Hepatocyte (in vitro differentiated cells): ENCODE data around the gene CDH15. TPM values are rescaled to one million over a fixed set of nuclear protein-coding genes. Genes with fewer than 3 reads are reported as not detected.

Experiments
- DNase-seq: peaks from one replicate; pipeline ENCODE4 v3.0.0-alpha.2; 2016; ENCODE audit warnings: low spot score
- H2AFZ ChIP-seq: fragments of 200-600 bp; sonication (generic); 2 replicates; pipeline ENCODE4 v1.6.0; 2016; ENCODE audit warnings: antibody characterized with exemption, mild to moderate bottlenecking
- H3K27ac ChIP-seq: fragments of 200-600 bp; sonication (generic); 2 replicates; pipeline ENCODE4 v1.5.1; 2016; ENCODE audit warnings: mild to moderate bottlenecking
- H3K27me3 ChIP-seq: fragments of 200-600 bp; sonication (generic); 2 replicates; pipeline ENCODE4 v1.6.1; 2016
- H3K36me3 ChIP-seq: fragments of 200-600 bp; sonication (generic); replicated peaks from 2 replicates; pipeline ENCODE4 v1.5.1; 2016; ENCODE audit warnings: low read depth; ENCODE audit not compliant: insufficient read depth
- H3K4me1 ChIP-seq: fragments of 200-600 bp; sonication (generic); 2 replicates; pipeline ENCODE4 v1.5.1; 2016; ENCODE audit warnings: mild to moderate bottlenecking, moderate library complexity; ENCODE audit not compliant: insufficient read depth
- H3K4me2 ChIP-seq: fragments of 200-600 bp; sonication (generic); 2 replicates; pipeline ENCODE4 v1.6.0; 2016
- H3K4me3 ChIP-seq: fragments of 200-600 bp; sonication (generic); 2 replicates; pipeline ENCODE4 v1.5.1; 2016; ENCODE audit warnings: mild to moderate bottlenecking
- H3K79me2 ChIP-seq: fragments of 200-600 bp; sonication (generic); 2 replicates; pipeline ENCODE4 v1.6.0; 2017; ENCODE audit warnings: mild to moderate bottlenecking
- H3K9me2 ChIP-seq: fragments of 200-600 bp; sonication (generic); replicated peaks from 2 replicates; pipeline ENCODE4 v1.6.0; 2017; ENCODE audit warnings: mild to moderate bottlenecking; ENCODE audit not compliant: insufficient read depth
- H3K9me3 ChIP-seq: fragments of 200-600 bp; sonication (generic); 2 replicates; pipeline ENCODE4 v1.5.1; 2016; ENCODE audit warnings: low read depth, mild to moderate bottlenecking
- H4K20me1 ChIP-seq: fragments of 200-600 bp; sonication (generic); 2 replicates; pipeline ENCODE4 v1.6.0; 2016; ENCODE audit warnings: mild to moderate bottlenecking; ENCODE audit not compliant: insufficient read depth, poor library complexity, severe bottlenecking
- CTCF ChIP-seq: fragments of 200-600 bp; sonication (generic); IDR thresholded peaks from 2 replicates; pipeline ENCODE4 v1.5.1; 2016; ENCODE audit warnings: antibody characterized with exemption, mild to moderate bottlenecking; ENCODE audit not compliant: poor library complexity
- EZH2 ChIP-seq: fragments of 200-600 bp; sonication (generic); IDR thresholded peaks from 2 replicates; pipeline ENCODE4 v1.6.1; 2016; ENCODE audit warnings: antibody characterized with exemption, mild to moderate bottlenecking, borderline replicate concordance
- EZH2phosphoT487 ChIP-seq: fragments of 200-600 bp; sonication (generic); IDR thresholded peaks from one replicate; pipeline ENCODE4 v1.6.1; 2018; ENCODE audit warnings: antibody characterized with exemption, mild to moderate bottlenecking, low read depth, moderate library complexity; ENCODE audit not compliant: unreplicated experiment, severe bottlenecking
- WGBS: methylation state at CpG from one replicate; pipeline ENCODE4 v1.1.6; 2016; ENCODE audit warnings: low lambda C conversion rate; ENCODE audit errors: missing lambda C conversion rate; 5-methylcytosine and 5-hydroxymethylcytosine counted together
- polyA plus RNA-seq: library from polyadenylated mRNA; unstranded; fragments of >200 nt; fragmentation: Nextera tagmentation; extraction: Ambion mirVana; gene quantifications from 2 replicates; pipeline ENCODE4 v1.2.1, GENCODE V29; 2016
- total RNA-seq: library from RNA; depleted of rRNA; stranded (reverse); fragments of >200 nt; gene quantifications from 2 replicates; pipeline ENCODE4 v1.2.3, GENCODE V29; 2014

Gene CDH15
- total and polyA plus RNA-seq, 2 experiments from 2014 or later = 0.13 to 0.47 TPM

GRCh38 chr16:89123831-89124100 lies 47.8 kb upstream of the CDH15 start:
- Histone ChIP-seq H4K20me1 (no peaks in the 10 kb centered on the region), H3K4me1 (no peaks in the 10 kb centered on the region), H3K79me2 (no peaks in the 10 kb centered on the region), H3K4me2 (no peak overlapping the region), H2AFZ (no peak overlapping the region), H3K27ac (no peak overlapping the region), H3K4me3 (no peak overlapping the region), H3K36me3 (no peaks in the 10 kb centered on the region), H3K27me3 (no peaks in the 10 kb centered on the region), H3K9me2 (no peaks in the 10 kb centered on the region), H3K9me3 (no peaks in the 10 kb centered on the region)
- no peak for TF ChIP-seq CTCF
- no peak for TF ChIP-seq EZH2phosphoT487
- WGBS = 90% methylated on average over 12 of the region's 12 CpGs
- DNase-seq = no peak

GRCh38 chr16:89129378-89129777 lies 42.2 kb upstream of the CDH15 start:
- WGBS = 100% methylated on average over 1 of the region's 1 CpG
- H3K27ac ChIP-seq = no peak overlapping the region
- no peaks in the 10 kb centered on the region for H3K9me3 ChIP-seq
- no peak overlapping the region for H2AFZ ChIP-seq
- no peaks in the 10 kb centered on the region for H3K4me1 ChIP-seq
- no peaks in the 10 kb centered on the region for H3K79me2 ChIP-seq
- H3K9me2 ChIP-seq = no peaks in the 10 kb centered on the region
- H3K4me3 ChIP-seq = no peak overlapping the region
- TF ChIP-seq EZH2phosphoT487 (no peak), EZH2 (no peak), CTCF (no peak)
- DNase-seq = no peak
- H4K20me1 ChIP-seq = no peaks in the 10 kb centered on the region
- no peaks in the 10 kb centered on the region for H3K36me3 ChIP-seq
- no peaks in the 10 kb centered on the region for H3K27me3 ChIP-seq
- H3K4me2 ChIP-seq = no peak overlapping the region

- Histone ChIP-seq H3K27ac (no peak overlapping the region), H3K79me2 (no peaks in the 10 kb centered on the region), H3K9me2 (no peaks in the 10 kb centered on the region), H3K4me2 (no peak overlapping the region), H4K20me1 (no peaks in the 10 kb centered on the region), H3K4me1 (no peaks in the 10 kb centered on the region), H2AFZ (no peak overlapping the region), H3K4me3 (no peak overlapping the region), H3K36me3 (no peaks in the 10 kb centered on the region), H3K9me3 (no peaks in the 10 kb centered on the region), H3K27me3 (no peaks in the 10 kb centered on the region)
- WGBS = 93% methylated on average over 5 of the region's 5 CpGs
- no peak for DNase-seq
- TF ChIP-seq EZH2 (no peak), CTCF (no peak), EZH2phosphoT487 (no peak)
Observed at GRCh38 chr16:89130448-89130847, 41.1 kb upstream of the CDH15 start.

GRCh38 chr16:89131783-89132182 lies 39.8 kb upstream of the CDH15 start:
- no peaks in the 10 kb centered on the region for H3K36me3 ChIP-seq
- 96% methylated on average over 15 of the region's 17 CpGs for WGBS

More at GRCh38 chr16:89131783-89132182, 39.8 kb upstream of the CDH15 start:
- TF ChIP-seq CTCF (no peak), EZH2 (no peak), EZH2phosphoT487 (no peak)
- H4K20me1 ChIP-seq = no peaks in the 10 kb centered on the region
- H3K79me2 ChIP-seq = no peaks in the 10 kb centered on the region
- H3K4me2 ChIP-seq = no peak overlapping the region
- H3K9me3 ChIP-seq = no peaks in the 10 kb centered on the region
- H3K4me1 ChIP-seq = no peaks in the 10 kb centered on the region
- no peaks in the 10 kb centered on the region for H3K27me3 ChIP-seq
- H3K9me2 ChIP-seq = no peaks in the 10 kb centered on the region
- H3K4me3 ChIP-seq = no peak overlapping the region
- H3K27ac ChIP-seq = no peak overlapping the region
- DNase-seq = no peak
- H2AFZ ChIP-seq = no peak overlapping the region
